ENCODE results near the gene RGS14. TPM values are rescaled to one million over a fixed set of nuclear protein-coding genes. Genes with fewer than 3 reads are reported as not detected.

The RGS14 gene
- polyA plus RNA-seq, 3 donors, result 16.3 to 18.9 (median 17.4) TPM

Other genes with a start within 250 kb of the RGS14 start
- gene NSD1, start 224.2 kb upstream of the RGS14 start, polyA plus RNA-seq (ENCODE audit: insufficient read length in 3 of 3), result 10 to 100 TPM; 62.9 to 70.0 (median 68.5) TPM
- 10 to 100 TPM; 30.0 to 33.6 (median 30.9) TPM for gene RAB24, start 54.2 kb upstream of the RGS14 start, polyA plus RNA-seq (ENCODE audit: insufficient read length in 3 of 3)
- 100 to 1,000 TPM; 109 to 151 (median 127) TPM for gene PRELID1, start 54.1 kb upstream of the RGS14 start, polyA plus RNA-seq (ENCODE audit: insufficient read length in 3 of 3)
- gene MXD3, start 46.0 kb upstream of the RGS14 start, polyA plus RNA-seq (ENCODE audit: insufficient read length in 3 of 3), result 10 to 100 TPM; 22.4 to 30.8 (median 26.2) TPM
- 100 to 1,000 TPM; 139 to 165 (median 142) TPM for gene LMAN2, start 6.3 kb upstream of the RGS14 start, polyA plus RNA-seq (ENCODE audit: insufficient read length in 3 of 3)
- 100 to 1,000 TPM; 215 to 304 (median 249) TPM for gene SLC34A1, start 26.5 kb downstream of the RGS14 start, polyA plus RNA-seq (ENCODE audit: insufficient read length in 3 of 3)
- 1 to 10 TPM; 3.1 to 6.2 (median 5.2) TPM for gene PFN3, start 42.7 kb downstream of the RGS14 start, polyA plus RNA-seq (ENCODE audit: insufficient read length in 3 of 3)
- 10 to 100 TPM in 2 of 3 donors, 1 to 10 TPM in 1; 9.1 to 22.1 (median 20.7) TPM for gene F12, start 51.6 kb downstream of the RGS14 start, polyA plus RNA-seq (ENCODE audit: insufficient read length in 3 of 3)
- gene GRK6, start 68.8 kb downstream of the RGS14 start, polyA plus RNA-seq (ENCODE audit: insufficient read length in 3 of 3), result 10 to 100 TPM; 27.9 to 32.3 (median 30.6) TPM
- 1 to 10 TPM; 2.3 to 3.1 (median 2.9) TPM for gene PRR7, start 88.9 kb downstream of the RGS14 start, polyA plus RNA-seq (ENCODE audit: insufficient read length in 3 of 3)
- gene DBN1, start 115.7 kb downstream of the RGS14 start, polyA plus RNA-seq (ENCODE audit: insufficient read length in 3 of 3), result 100 to 1,000 TPM; 198 to 243 (median 217) TPM
- gene PDLIM7, start 139.7 kb downstream of the RGS14 start, polyA plus RNA-seq (ENCODE audit: insufficient read length in 3 of 3), result 100 to 1,000 TPM; 117 to 152 (median 120) TPM
- gene DOK3, start 151.9 kb downstream of the RGS14 start, polyA plus RNA-seq (ENCODE audit: insufficient read length in 3 of 3), result 1 to 10 TPM; 6.6 to 7.2 (median 7.1) TPM
- 100 to 1,000 TPM in 2 of 3 donors, 10 to 100 TPM in 1; 97.3 to 111 (median 103) TPM for gene DDX41, start 159.0 kb downstream of the RGS14 start, polyA plus RNA-seq (ENCODE audit: insufficient read length in 3 of 3)
- gene FAM193B, start 196.6 kb downstream of the RGS14 start, polyA plus RNA-seq (ENCODE audit: insufficient read length in 3 of 3), result 100 to 1,000 TPM in 2 of 3 donors, 10 to 100 TPM in 1; 78.8 to 110 (median 105) TPM
- 100 to 1,000 TPM; 164 to 180 (median 166) TPM for gene TMED9, start 234.3 kb downstream of the RGS14 start, polyA plus RNA-seq (ENCODE audit: insufficient read length in 3 of 3)
- 10 to 100 TPM; 28.7 to 34.0 (median 29.6) TPM for gene B4GALT7, start 242.2 kb downstream of the RGS14 start, polyA plus RNA-seq (ENCODE audit: insufficient read length in 3 of 3)